ENCODE data around the gene ZKSCAN1.
"Not testable (repeated sequence)": the region's sequence is repeated elsewhere in the genome, so short reads cannot be mapped to it uniquely, and the experiment has no call there.

The ZKSCAN1 gene

GRCh38 chr7:100015232-100016214 lies at the start of gene ZKSCAN1:
TSS of gene ZKSCAN1 (plus strand) at chr7:100015596. CDS start at chr7:100023507, 7,911 bp downstream.
- DNase-seq (ENCODE audit: low spot score), result peak; percentile 88
- peak; percentile 30 for FAIRE-seq

- FAIRE-seq, result no peak
- no peak for DNase-seq (ENCODE audit: low spot score)
Observed at GRCh38 chr7:99969298-99969697, 46.1 kb upstream of the ZKSCAN1 start.

DNA sequence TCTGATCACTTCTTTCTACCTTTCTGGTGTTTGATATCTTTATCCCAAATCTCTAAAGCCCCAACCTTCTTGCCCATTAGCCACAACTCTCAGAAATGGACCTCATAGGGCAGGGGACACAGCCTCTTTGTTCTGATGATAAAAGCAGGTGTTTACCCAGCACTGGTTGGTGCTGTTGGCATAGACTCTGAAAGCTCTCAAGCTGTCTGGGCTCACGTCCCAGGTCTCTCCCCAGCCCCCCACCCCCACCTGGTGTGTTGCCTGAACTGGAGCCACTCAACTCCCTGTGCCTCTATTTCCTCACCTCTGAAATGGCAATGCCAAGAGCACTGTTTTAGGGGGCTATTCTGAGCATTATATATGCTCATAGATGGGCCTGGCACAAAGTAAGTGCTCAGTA lies 45.6 kb upstream of the ZKSCAN1 start:
- DNase-seq (ENCODE audit: low spot score); FAIRE-seq: not testable (repeated sequence)

DNA sequence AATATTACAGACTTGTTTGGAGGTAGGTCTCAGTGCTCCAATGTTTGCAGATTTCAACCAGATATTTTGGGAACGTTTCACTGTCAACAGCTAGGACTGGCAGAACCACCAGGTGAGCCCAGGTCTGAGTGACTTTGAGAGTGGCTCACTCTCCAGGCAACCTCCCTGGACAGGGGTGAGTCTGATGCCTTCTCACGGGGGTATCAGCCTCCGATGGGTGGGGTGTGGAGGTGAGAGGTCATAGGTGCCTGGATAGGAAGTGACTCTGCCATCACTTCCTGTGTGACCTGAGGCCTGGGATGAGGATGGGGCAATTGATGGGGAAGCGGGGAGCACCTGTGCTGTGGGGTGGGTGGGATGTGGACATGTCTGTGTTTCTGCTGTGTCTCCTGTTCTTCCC lies 44.2 kb upstream of the ZKSCAN1 start:
- DNase-seq (ENCODE audit: low spot score) (no peak), FAIRE-seq (no peak)

DNA sequence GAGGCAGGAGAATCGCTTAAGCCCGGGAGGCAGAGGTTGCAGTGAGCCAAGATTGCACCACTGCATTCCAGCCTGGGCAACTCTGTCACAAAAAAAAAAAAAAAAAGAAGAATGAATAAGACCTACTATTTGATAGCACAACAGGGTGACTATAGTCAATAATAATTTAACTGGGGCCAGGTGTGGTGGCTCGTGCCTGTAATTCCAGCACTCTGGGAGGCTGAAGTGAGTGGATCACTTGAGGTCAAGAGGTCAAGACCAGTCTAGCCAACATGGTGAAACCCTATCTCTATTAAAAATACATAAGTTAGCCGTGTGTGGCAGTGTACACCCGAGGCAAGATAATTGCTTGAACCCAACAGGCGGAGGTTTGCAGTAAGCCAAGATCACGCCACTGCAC lies 41.6 kb upstream of the ZKSCAN1 start:
- not testable (repeated sequence) for DNase-seq (ENCODE audit: low spot score)

GRCh38 chr7:99974681-99975080 lies 40.7 kb upstream of the ZKSCAN1 start:
- FAIRE-seq (no peak), DNase-seq (ENCODE audit: low spot score) (no peak)

More for the DNA sequence above, 41.6 kb upstream of the ZKSCAN1 start:
- not testable (repeated sequence) for FAIRE-seq

DNA sequence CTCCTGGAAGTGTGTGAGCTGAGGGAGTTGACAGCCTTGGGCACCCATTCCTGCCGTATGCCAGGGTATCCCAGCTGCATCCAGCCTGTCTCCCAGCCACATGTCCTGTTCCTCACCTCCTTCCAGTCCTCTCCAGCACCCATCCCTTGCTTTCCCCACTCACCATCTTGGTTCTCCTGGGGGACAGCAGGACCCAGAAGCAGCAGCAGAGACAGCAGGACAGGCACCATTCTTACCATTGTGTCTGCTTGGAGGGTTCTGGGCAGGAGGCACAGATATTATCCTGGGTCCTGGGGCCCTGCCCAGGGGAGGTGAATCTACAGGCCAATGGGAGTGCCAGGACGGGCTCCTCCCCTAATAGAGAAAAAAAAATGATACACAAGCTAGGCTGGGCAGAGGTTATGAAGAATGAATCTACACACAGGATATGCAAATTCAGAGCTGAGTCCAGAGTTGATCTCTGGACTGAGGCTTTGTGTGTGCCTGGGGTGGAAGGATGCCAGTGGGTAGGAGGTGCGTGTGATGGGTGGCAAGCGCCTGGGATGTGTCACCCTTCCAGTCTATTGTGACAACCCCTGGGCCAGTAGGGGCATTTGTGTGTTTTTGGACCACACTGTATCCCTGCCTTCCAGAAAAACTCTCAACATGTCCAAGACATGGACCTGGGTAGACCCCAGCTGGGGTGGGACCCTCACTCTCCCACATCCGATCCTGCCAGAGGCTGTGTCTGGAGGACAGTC lies 39.4 kb upstream of the ZKSCAN1 start, which contains the start of gene AZGP1:
AZGP1 (minus strand) TSS at position 250 of the 740 bp plus-strand sequence; CDS start at position 239, 11 bp downstream.
- DNase-seq (ENCODE audit: low spot score), result no peak

DNA sequence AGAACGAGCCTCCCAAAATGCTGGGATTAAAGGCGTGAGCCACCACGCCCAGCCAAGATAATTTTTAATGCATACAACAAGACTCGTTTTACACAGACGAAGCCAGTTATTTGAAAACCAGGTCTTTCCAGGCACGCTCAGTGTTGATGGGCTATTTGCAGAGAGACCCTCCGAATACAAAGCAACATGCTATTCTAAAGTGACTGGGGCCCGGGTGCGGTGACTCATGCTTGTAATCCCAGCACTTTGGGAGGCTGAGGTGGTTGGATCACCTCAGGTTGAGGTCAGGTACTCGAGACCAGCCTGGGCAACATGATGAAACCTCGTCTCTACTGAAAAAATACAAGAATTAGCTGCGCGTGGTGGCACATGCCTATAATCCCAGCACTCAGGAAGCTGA lies 38.8 kb upstream of the ZKSCAN1 start:
- DNase-seq (ENCODE audit: low spot score) (no peak), FAIRE-seq (no peak)

More for the DNA sequence above, 39.4 kb upstream of the ZKSCAN1 start, which contains the start of gene AZGP1:
- no peak for FAIRE-seq

GRCh38 chr7:99979814-99980225 lies 35.6 kb upstream of the ZKSCAN1 start:
- not testable (repeated sequence) for FAIRE-seq
- DNase-seq (ENCODE audit: low spot score), result peak; percentile 24

- FAIRE-seq; DNase-seq (ENCODE audit: low spot score): not testable (repeated sequence)
Observed at GRCh38 chr7:99980448-99980872, 34.9 kb upstream of the ZKSCAN1 start.

- not testable (repeated sequence) for DNase-seq (ENCODE audit: low spot score); FAIRE-seq
Observed at GRCh38 chr7:99981066-99981465, 34.3 kb upstream of the ZKSCAN1 start.

DNA sequence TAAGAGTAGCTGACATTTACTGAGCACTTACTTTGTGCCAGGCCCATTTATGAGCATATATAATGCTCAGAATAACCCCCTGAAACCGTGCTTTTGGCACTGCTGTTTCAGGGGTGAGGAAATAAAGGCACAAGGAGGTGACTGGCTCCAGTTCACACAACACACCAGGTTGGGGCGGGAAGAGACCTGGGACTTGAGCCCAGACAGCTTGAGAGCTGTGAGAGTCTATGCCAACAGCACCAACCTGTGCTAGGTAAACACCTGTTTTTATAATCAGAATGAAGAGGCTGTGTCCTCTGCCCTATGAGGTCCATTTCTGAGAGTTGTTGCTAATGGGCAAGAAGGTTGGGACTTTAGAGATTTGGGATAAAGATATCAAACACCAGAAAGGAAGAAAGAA lies 30.8 kb upstream of the ZKSCAN1 start:
- no peak for FAIRE-seq
- no peak for DNase-seq (ENCODE audit: low spot score)

DNA sequence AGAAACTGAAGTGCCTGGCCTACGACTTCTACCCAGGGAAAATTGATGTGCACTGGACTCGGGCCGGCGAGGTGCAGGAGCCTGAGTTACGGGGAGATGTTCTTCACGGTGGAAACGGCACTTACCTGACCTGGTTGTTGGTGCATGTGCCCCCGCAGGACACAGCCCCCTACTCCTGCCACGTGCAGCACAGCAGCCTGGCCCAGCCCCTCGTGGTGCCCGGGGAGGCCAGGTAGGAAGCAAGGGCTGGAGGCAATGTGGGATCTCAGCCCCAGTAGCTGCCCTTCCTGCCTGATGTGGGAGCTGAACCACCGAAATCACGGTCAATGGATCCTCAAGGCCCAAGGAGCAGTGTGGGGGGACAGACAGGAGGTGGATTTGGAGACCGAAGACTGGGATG lies 28.1 kb upstream of the ZKSCAN1 start:
- not testable (repeated sequence) for FAIRE-seq

GRCh38 chr7:99987846-99988245 lies 27.6 kb upstream of the ZKSCAN1 start:
- FAIRE-seq (no peak), DNase-seq (ENCODE audit: low spot score) (no peak)

More for the DNA sequence above, 28.1 kb upstream of the ZKSCAN1 start:
- not testable (repeated sequence) for DNase-seq (ENCODE audit: low spot score)

GRCh38 chr7:99990460-99990852 lies 24.9 kb upstream of the ZKSCAN1 start:
- DNase-seq (ENCODE audit: low spot score) (no peak), FAIRE-seq (no peak)

- DNase-seq (ENCODE audit: low spot score); FAIRE-seq: not testable (repeated sequence)
Observed at GRCh38 chr7:99991543-99991942, 23.9 kb upstream of the ZKSCAN1 start.

GRCh38 chr7:99992330-99993038 lies 22.9 kb upstream of the ZKSCAN1 start:
- no peak for DNase-seq (ENCODE audit: low spot score)

GRCh38 chr7:99994819-99995218 lies 20.6 kb upstream of the ZKSCAN1 start:
- DNase-seq (ENCODE audit: low spot score), result no peak
- FAIRE-seq, result no peak

More at GRCh38 chr7:99992330-99993038, 22.9 kb upstream of the ZKSCAN1 start:
- no peak for FAIRE-seq

- FAIRE-seq, result no peak
Observed at GRCh38 chr7:99996755-99997544, 18.4 kb upstream of the ZKSCAN1 start.

DNA sequence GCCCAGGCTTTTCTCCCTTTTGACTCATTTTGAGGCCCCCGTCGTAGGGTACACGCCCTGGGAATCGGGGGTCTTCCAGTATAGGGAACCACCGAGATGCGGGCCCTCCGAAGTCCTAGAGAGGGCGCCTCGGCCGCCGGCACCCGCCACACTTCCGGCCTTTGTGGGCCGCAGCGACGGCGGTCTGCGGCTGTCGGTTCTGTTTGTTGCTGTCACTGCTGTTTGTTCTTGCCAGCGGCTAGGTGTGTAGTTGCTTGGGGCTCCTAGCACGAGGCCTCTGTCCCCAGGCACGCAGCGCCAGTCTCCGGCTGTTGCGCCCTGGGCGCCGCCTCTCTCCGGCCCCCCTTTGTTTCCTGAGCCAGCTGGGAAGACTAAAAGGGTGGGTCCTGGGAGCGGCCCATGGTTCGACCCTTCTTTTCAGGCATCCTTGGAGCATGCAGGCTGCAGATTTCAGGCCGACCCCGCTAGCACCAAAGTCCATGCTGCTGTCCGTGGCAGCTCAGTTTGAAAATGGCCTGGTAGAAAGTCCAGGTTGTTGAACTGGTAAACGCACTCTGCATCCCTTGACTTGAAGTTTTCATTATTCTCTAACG lies 17.8 kb upstream of the ZKSCAN1 start:
- FAIRE-seq, result no peak
- DNase-seq (ENCODE audit: low spot score), result no peak

More at GRCh38 chr7:99996755-99997544, 18.4 kb upstream of the ZKSCAN1 start:
- no peak for DNase-seq (ENCODE audit: low spot score)
